ENCODE measurements around the gene PDP2. TPM values are rescaled to one million over a fixed set of nuclear protein-coding genes. Genes with fewer than 3 reads are reported as not detected.
"Not testable (repeated sequence)": the region's sequence is repeated elsewhere in the genome, so short reads cannot be mapped to it uniquely, and the experiment has no call there.

The PDP2 gene
- total RNA-seq, 1 donor from 2014 or later: 14.0 TPM

GRCh38 chr16:66894055-66894454 lies 13.7 kb downstream of the PDP2 start:
- intact Hi-C loops (cut with DNase I): loop anchor here (5.0 kb wide), 1 partner anchor 33 kb away; the partner anchor contains the start of gene RRAD
- Histone ChIP-seq H3K4me1 (peaks cover 9% of the 10 kb centered on the region), H3K36me3 (no peaks in the 10 kb centered on the region), H3K27me3 (no peaks in the 10 kb centered on the region), H3K4me3 (no peak overlapping the region), H3K27ac (no peak overlapping the region), H3K9me3 (no peaks in the 10 kb centered on the region)
- DNase-seq (ENCODE audit: extremely low spot score in 2 of 2): no peak
- TF ChIP-seq POLR2AphosphoS5 (IDR thresholded peaks at IDR 0.05; ENCODE audit: insufficient read depth in 1 of 2, low read depth in 1 of 2) (no peak), POLR2A (IDR thresholded peaks at IDR 0.05) (no peak)

GRCh38 chr16:66894948-66895688 lies 14.8 kb downstream of the PDP2 start:
- Histone ChIP-seq H3K27me3 (no peaks in the 10 kb centered on the region), H3K36me3 (no peaks in the 10 kb centered on the region), H3K4me1 (peaks cover 19% of the 10 kb centered on the region), H3K4me3 (no peak overlapping the region), H3K9me3 (no peaks in the 10 kb centered on the region), H3K27ac (no peak overlapping the region)
- TF ChIP-seq POLR2AphosphoS5 (IDR thresholded peaks at IDR 0.05; ENCODE audit: insufficient read depth in 1 of 2, low read depth in 1 of 2) (no peak), CTCF (IDR thresholded peaks at IDR 0.05) (peak in 2 of 3 experiments; percentile 31 to 52), POLR2A (IDR thresholded peaks at IDR 0.05) (no peak)
- DNase-seq (ENCODE audit: extremely low spot score in 2 of 2): no peak
- intact Hi-C loops (cut with DNase I): loop anchor here (5.0 kb wide), 1 partner anchor 32 kb away; the partner anchor contains the start of gene RRAD

GRCh38 chr16:66895689-66895979 lies 15.3 kb downstream of the PDP2 start:
- Histone ChIP-seq H3K27me3 (no peaks in the 10 kb centered on the region), H3K27ac (no peak overlapping the region), H3K4me1 (peaks cover 24% of the 10 kb centered on the region), H3K9me3 (no peaks in the 10 kb centered on the region), H3K36me3 (no peaks in the 10 kb centered on the region), H3K4me3 (no peak overlapping the region)
- intact Hi-C loops (cut with DNase I): no loop called here
- TF ChIP-seq POLR2A (IDR thresholded peaks at IDR 0.05): no peak
- no peak for TF ChIP-seq POLR2AphosphoS5 (IDR thresholded peaks at IDR 0.05; ENCODE audit: insufficient read depth in 1 of 2, low read depth in 1 of 2)
- TF ChIP-seq CTCF (IDR thresholded peaks at IDR 0.05): no peak
- no peak for DNase-seq (ENCODE audit: extremely low spot score in 2 of 2)

GRCh38 chr16:66895999-66896398 lies 15.7 kb downstream of the PDP2 start:
- Histone ChIP-seq H3K36me3 (no peaks in the 10 kb centered on the region), H3K9me3 (no peaks in the 10 kb centered on the region), H3K27me3 (no peaks in the 10 kb centered on the region), H3K4me1 (peaks cover 28% of the 10 kb centered on the region), H3K27ac (no peak overlapping the region), H3K4me3 (no peak overlapping the region)
- no peak for DNase-seq (ENCODE audit: extremely low spot score in 2 of 2)
- intact Hi-C loops (cut with DNase I): no loop called here
- TF ChIP-seq POLR2A (IDR thresholded peaks at IDR 0.05): no peak
- no peak for TF ChIP-seq CTCF (IDR thresholded peaks at IDR 0.05)
- TF ChIP-seq POLR2AphosphoS5 (IDR thresholded peaks at IDR 0.05; ENCODE audit: insufficient read depth in 1 of 2, low read depth in 1 of 2): no peak

GRCh38 chr16:66896682-66897081 lies 16.4 kb downstream of the PDP2 start:
- H3K36me3 ChIP-seq; intact Hi-C loops (cut with DNase I); H3K4me3 ChIP-seq; H3K9me3 ChIP-seq; H3K27ac ChIP-seq; DNase-seq (ENCODE audit: extremely low spot score in 2 of 2); H3K27me3 ChIP-seq: not testable (repeated sequence)
- H3K4me1 ChIP-seq: peaks cover 34% of the 10 kb centered on the region

- Histone ChIP-seq H3K36me3 (no peaks in the 10 kb centered on the region), H3K9me3 (no peaks in the 10 kb centered on the region), H3K27me3 (no peaks in the 10 kb centered on the region), H3K4me1 (peaks cover 34% of the 10 kb centered on the region), H3K4me3 (no peak overlapping the region), H3K27ac (peak overlapping the region; percentile 91)
- no peak for DNase-seq (ENCODE audit: extremely low spot score in 2 of 2)
- intact Hi-C loops (cut with DNase I): no loop called here
- TF ChIP-seq POLR2AphosphoS5 (IDR thresholded peaks at IDR 0.05; ENCODE audit: insufficient read depth in 1 of 2, low read depth in 1 of 2): no peak
These were observed 17.9 kb downstream of the PDP2 start for GRCh38 chr16:66898207-66898606.
